K562 (cell line): ENCODE data around the gene MED15. TPM values are rescaled to one million over a fixed set of nuclear protein-coding genes. Genes with fewer than 3 reads are reported as not detected.
A peak's percentile ranks its signal among the peaks of the same experiment; 100 is the strongest.

Experiments
- BRCA1 ChIP-seq, 2 experiments: fragments of 450-650 bp in 1 of 2; sonication (generic) in 1 of 2; formaldehyde crosslinking in 1 of 2; IDR thresholded peaks; 2 replicates each; pipeline versions ENCODE4 v1.5.0 to v1.6.1; 2017 to 2020; ENCODE audit warnings: mild to moderate bottlenecking in 1 of 2, missing genetic modification reagents in 1 of 2
- CREB1 ChIP-seq, 2 experiments: sonication (generic) in 1 of 2; formaldehyde crosslinking in 1 of 2; IDR thresholded peaks; 2 replicates each; pipeline versions ENCODE4 v1.6.1 to v1.8.0; 2012 to 2022; ENCODE audit warnings: inconsistent platforms in 1 of 2, mild to moderate bottlenecking in 1 of 2, missing genetic modification reagents in 1 of 2, moderate library complexity in 1 of 2
- E2F3 ChIP-seq: fragments of 250-450 bp; sonication (Bioruptor Pico); IDR thresholded peaks from 2 replicates; pipeline ENCODE4 v1.4.0; 2020; ENCODE audit warnings: mild to moderate bottlenecking
- FIP1L1 ChIP-seq: fragments of 200-400 bp; formaldehyde crosslinking; IDR thresholded peaks from 2 replicates; pipeline ENCODE4 v1.6.1; 2018; ENCODE audit warnings: mild to moderate bottlenecking, low read depth, low read length; ENCODE audit not compliant: poor library complexity, severe bottlenecking
- HCFC1 ChIP-seq: IDR thresholded peaks from 2 replicates; pipeline ENCODE4 v1.6.1; 2012; ENCODE audit warnings: low read depth, low read length, improper control_type of control experiment
- HNRNPUL1 ChIP-seq: fragments of 200-400 bp; formaldehyde crosslinking; IDR thresholded peaks from 2 replicates; pipeline ENCODE4 v1.6.1; 2017; ENCODE audit warnings: low read length
- JUNB ChIP-seq: fragments of 450-650 bp; formaldehyde crosslinking; conservative IDR thresholded peaks from 2 replicates; pipeline ENCODE4 v1.4.0; 2020; ENCODE audit warnings: mild to moderate bottlenecking
- NFIX ChIP-seq: fragments of 250-450 bp; sonication (Bioruptor Pico); IDR thresholded peaks from 2 replicates; pipeline ENCODE4 v1.4.0; 2020; ENCODE audit warnings: low read depth, mild to moderate bottlenecking, moderate library complexity
- PCBP2 ChIP-seq: fragments of 200-400 bp; formaldehyde crosslinking; IDR thresholded peaks from 2 replicates; pipeline ENCODE4 v1.6.1; 2018; ENCODE audit warnings: low read length, low read depth, mild to moderate bottlenecking, moderate library complexity; ENCODE audit not compliant: poor library complexity, severe bottlenecking
- POLR3A ChIP-seq: IDR thresholded peaks from 2 replicates; pipeline ENCODE4 v1.6.1; 2011; ENCODE audit warnings: borderline replicate concordance, mild to moderate bottlenecking, moderate library complexity; ENCODE audit not compliant: insufficient read length, insufficient read depth; ENCODE audit errors: extremely low read depth
- SNRNP70 ChIP-seq: fragments of 200-400 bp; formaldehyde crosslinking; optimal IDR thresholded peaks from 2 replicates; pipeline ENCODE3; 2017; ENCODE audit warnings: low read depth, low read length
- TEAD1 ChIP-seq, 2 experiments: fragments of 450-650 bp in 1 of 2; sonication (generic) in 1 of 2; formaldehyde crosslinking; IDR thresholded peaks; 2 replicates each; pipeline versions ENCODE4 v1.4.0 to v1.8.0; 2020 to 2022; ENCODE audit warnings: mild to moderate bottlenecking in 2 of 2, missing genetic modification reagents in 1 of 2
- ZEB2 ChIP-seq: fragments of 450-650 bp; IDR thresholded peaks from 2 replicates; pipeline ENCODE4 v1.6.1; 2016
- ZFPM2 ChIP-seq: fragments of 250-450 bp; sonication (Bioruptor Pico); IDR thresholded peaks from 2 replicates; pipeline ENCODE4 v1.5.1; 2022; ENCODE audit warnings: mild to moderate bottlenecking
- ZNF311 ChIP-seq: fragments of 250-450 bp; sonication (Bioruptor Pico); IDR thresholded peaks from 2 replicates; pipeline ENCODE4 v1.4.0; 2020; ENCODE audit warnings: mild to moderate bottlenecking, moderate library complexity
- polyA plus RNA-seq, 8 experiments: library from polyadenylated mRNA; depleted of rRNA in 4 of 8; stranded (reverse) in 5 of 8; unstranded in 3 of 8; fragments of >200 nt; fragmentation: Nextera tagmentation in 2 of 8; fragmentation: Illumina TruSeq in 1 of 8; extraction: Ambion mirVana in 2 of 8; extraction: Trizol in 1 of 8; gene quantifications; 2 replicates each; pipeline versions ENCODE4 v1.2.1 to v1.2.3, GENCODE V29; 2011 to 2014; ENCODE audit warnings: inconsistent platforms in 1 of 8, missing spikeins in 1 of 8
- total RNA-seq, 7 experiments: library from RNA; depleted of rRNA in 6 of 7; stranded (reverse); fragments of >200 nt in 6 of 7; fragmentation: Illumina TruSeq in 2 of 7; extraction: Trizol in 2 of 7; gene quantifications; 2 replicates each; pipeline versions ENCODE4 v1.2.1 to v1.2.3, GENCODE V29; 2011 to 2021; ENCODE audit warnings: low replicate concordance in 1 of 7
- TF ChIP-seq, protein P1 (sequence below): sonication (generic); formaldehyde crosslinking; IDR thresholded peaks from 2 replicates; pipeline ENCODE4 v1.8.0; 2023; ENCODE audit warnings: missing genetic modification reagents, mild to moderate bottlenecking, borderline replicate concordance
- TF ChIP-seq, protein P2 (sequence below): fragments of 450-650 bp; formaldehyde crosslinking; IDR thresholded peaks from 2 replicates; pipeline ENCODE4 v1.4.0; 2022; ENCODE audit warnings: missing genetic modification characterization
- TF ChIP-seq, protein P3 (sequence below): sonication (generic); formaldehyde crosslinking; IDR thresholded peaks from 2 replicates; pipeline ENCODE4 v1.8.1; 2023; ENCODE audit warnings: mild to moderate bottlenecking, missing genetic modification reagents, moderate library complexity
- TF ChIP-seq, protein P4 (sequence below): fragments of 250-450 bp; sonication (Bioruptor Pico); IDR thresholded peaks from 2 replicates; pipeline ENCODE4 v1.8.0; 2021; ENCODE audit warnings: moderate library complexity, mild to moderate bottlenecking, inconsistent platforms

MED15 gene
- total and polyA plus RNA-seq, 9 of the 15 experiments (the other 6 are each of a cell fraction or from before 2014, with no cell fraction given) = 4.0 to 271 (median 60.1) TPM

- TF ChIP-seq, protein P1, sequence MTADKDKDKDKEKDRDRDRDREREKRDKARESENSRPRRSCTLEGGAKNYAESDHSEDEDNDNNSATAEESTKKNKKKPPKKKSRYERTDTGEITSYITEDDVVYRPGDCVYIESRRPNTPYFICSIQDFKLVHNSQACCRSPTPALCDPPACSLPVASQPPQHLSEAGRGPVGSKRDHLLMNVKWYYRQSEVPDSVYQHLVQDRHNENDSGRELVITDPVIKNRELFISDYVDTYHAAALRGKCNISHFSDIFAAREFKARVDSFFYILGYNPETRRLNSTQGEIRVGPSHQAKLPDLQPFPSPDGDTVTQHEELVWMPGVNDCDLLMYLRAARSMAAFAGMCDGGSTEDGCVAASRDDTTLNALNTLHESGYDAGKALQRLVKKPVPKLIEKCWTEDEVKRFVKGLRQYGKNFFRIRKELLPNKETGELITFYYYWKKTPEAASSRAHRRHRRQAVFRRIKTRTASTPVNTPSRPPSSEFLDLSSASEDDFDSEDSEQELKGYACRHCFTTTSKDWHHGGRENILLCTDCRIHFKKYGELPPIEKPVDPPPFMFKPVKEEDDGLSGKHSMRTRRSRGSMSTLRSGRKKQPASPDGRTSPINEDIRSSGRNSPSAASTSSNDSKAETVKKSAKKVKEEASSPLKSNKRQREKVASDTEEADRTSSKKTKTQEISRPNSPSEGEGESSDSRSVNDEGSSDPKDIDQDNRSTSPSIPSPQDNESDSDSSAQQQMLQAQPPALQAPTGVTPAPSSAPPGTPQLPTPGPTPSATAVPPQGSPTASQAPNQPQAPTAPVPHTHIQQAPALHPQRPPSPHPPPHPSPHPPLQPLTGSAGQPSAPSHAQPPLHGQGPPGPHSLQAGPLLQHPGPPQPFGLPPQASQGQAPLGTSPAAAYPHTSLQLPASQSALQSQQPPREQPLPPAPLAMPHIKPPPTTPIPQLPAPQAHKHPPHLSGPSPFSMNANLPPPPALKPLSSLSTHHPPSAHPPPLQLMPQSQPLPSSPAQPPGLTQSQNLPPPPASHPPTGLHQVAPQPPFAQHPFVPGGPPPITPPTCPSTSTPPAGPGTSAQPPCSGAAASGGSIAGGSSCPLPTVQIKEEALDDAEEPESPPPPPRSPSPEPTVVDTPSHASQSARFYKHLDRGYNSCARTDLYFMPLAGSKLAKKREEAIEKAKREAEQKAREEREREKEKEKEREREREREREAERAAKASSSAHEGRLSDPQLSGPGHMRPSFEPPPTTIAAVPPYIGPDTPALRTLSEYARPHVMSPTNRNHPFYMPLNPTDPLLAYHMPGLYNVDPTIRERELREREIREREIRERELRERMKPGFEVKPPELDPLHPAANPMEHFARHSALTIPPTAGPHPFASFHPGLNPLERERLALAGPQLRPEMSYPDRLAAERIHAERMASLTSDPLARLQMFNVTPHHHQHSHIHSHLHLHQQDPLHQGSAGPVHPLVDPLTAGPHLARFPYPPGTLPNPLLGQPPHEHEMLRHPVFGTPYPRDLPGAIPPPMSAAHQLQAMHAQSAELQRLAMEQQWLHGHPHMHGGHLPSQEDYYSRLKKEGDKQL (CRISPR knock-in tag) = peak; percentile 92
- TF ChIP-seq TEAD1 (CRISPR knock-in tag; IDR thresholded peaks at IDR 0.05) (no peak), JUNB (CRISPR knock-in tag) (peak; percentile 3; the same call in 1 of the 2 replicates), E2F3 (CRISPR knock-in tag) (no peak; the same call in 1 of the 2 replicates), PCBP2 (no peak), FIP1L1 (peak; percentile 16), HCFC1 (0 out of 2 replicates have a peak, but pooled peaks have one; percentile 12), ZNF311 (CRISPR knock-in tag) (0 out of 2 replicates have a peak, but pooled peaks have one; percentile 13), HNRNPUL1 (0 out of 2 replicates have a peak, but pooled peaks have one; percentile 12), ZFPM2 (CRISPR knock-in tag) (peak; percentile 50; the same call in 1 of the 2 replicates), CREB1 (IDR thresholded peaks at IDR 0.05) (no peak), CREB1 (CRISPR knock-in tag; IDR thresholded peaks at IDR 0.05) (peak; percentile 51), SNRNP70 (peak; percentile 14), ZEB2 (no peak), BRCA1 (IDR thresholded peaks at IDR 0.05) (no peak), BRCA1 (CRISPR knock-in tag; IDR thresholded peaks at IDR 0.05) (no peak), POLR3A (no peak), NFIX (CRISPR knock-in tag) (no peak)
- TF ChIP-seq, protein P2, sequence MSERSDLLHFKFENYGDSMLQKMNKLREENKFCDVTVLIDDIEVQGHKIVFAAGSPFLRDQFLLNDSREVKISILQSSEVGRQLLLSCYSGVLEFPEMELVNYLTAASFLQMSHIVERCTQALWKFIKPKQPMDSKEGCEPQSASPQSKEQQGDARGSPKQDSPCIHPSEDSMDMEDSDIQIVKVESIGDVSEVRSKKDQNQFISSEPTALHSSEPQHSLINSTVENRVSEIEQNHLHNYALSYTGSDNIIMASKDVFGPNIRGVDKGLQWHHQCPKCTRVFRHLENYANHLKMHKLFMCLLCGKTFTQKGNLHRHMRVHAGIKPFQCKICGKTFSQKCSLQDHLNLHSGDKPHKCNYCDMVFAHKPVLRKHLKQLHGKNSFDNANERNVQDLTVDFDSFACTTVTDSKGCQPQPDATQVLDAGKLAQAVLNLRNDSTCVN = peak; percentile 71; the same call in 1 of the 2 replicates
- TF ChIP-seq, protein P3, sequence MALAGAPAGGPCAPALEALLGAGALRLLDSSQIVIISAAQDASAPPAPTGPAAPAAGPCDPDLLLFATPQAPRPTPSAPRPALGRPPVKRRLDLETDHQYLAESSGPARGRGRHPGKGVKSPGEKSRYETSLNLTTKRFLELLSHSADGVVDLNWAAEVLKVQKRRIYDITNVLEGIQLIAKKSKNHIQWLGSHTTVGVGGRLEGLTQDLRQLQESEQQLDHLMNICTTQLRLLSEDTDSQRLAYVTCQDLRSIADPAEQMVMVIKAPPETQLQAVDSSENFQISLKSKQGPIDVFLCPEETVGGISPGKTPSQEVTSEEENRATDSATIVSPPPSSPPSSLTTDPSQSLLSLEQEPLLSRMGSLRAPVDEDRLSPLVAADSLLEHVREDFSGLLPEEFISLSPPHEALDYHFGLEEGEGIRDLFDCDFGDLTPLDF (CRISPR knock-in tag) = peak; percentile 41; the same call in 1 of the 2 replicates
- TF ChIP-seq, protein P4, sequence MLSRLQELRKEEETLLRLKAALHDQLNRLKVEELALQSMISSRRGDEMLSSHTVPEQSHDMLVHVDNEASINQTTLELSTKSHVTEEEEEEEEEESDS (CRISPR knock-in tag) = no peak
Observed at GRCh38 chr22:20588843-20589581, 81.6 kb downstream of the MED15 start (continued).
